Muscle of arm (tissue), 12 donors: ENCODE results near the gene SIGLEC11. TPM values are rescaled to one million over a fixed set of nuclear protein-coding genes. Genes with fewer than 3 reads are reported as not detected.

ENCODE experiments used
- DNase-seq: peaks from one replicate; pipeline ENCODE4 v3.0.0-alpha.2; 2013
- polyA plus RNA-seq, 12 donors: library from polyadenylated mRNA; unstranded; fragments of 120-200 nt; gene quantifications; one replicate each; pipeline ENCODE4 v1.2.1, GENCODE V29; 2013; ENCODE audit not compliant: insufficient read length in 12 of 12

The SIGLEC11 gene
- polyA plus RNA-seq, 12 donors: 0.48 to 5.5 (median 0.77) TPM; not detected in 1

- no peak for DNase-seq
These were observed 53.1 kb downstream of the SIGLEC11 start for GRCh38 chr19:49907745-49908446.

DNA sequence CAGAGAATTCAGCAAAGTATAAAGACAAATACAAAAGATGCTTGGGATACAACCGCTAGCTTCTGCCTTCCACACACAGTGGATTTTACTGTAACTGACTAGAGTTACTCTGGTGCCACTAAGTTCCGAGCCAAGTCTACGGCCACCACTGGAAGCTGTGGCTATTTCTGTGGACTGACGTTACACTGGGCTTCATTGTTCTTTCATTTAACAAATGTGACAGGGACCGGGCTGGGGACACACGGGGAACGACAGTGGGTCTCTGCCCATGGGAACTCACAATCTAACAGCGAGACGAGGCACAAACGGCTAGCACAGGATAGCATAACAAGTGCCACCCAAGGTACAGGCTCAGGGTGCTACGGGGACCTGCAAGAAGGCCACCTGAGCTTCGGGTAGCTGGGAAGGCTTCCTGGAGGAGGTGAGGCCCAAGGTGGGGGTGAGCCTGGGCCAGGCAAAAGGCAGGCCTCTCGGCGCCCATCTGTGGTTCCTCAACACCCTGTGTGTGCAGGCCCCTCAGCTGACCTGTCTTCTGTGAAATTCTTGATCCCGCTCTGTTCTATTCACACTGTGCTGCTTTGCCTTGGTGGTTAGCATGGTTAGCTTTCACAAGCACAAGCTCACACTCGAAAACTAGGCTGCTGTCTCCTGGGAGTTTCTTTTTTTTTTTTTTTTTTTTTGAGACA, 54.0 kb downstream of the SIGLEC11 start:
- no peak for DNase-seq

DNA sequence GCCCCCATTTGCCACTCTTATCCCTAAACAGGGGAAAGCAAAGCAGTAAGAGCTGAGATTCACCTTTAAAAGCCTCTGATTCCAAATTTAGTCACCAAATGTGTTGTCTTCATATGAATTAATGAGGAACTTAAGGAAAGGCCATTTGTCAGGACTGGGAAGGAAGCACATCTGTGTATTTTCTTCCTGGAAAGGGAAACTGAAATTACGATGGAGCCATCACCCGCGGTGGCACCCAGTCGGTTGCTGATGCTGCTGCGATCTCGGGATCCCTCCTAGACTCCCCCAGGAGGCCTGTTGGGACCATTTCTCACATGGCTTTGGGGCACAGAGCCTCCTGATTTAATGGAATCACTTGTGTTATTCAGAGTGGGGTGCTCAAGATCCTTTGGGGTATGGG, 56.8 kb downstream of the SIGLEC11 start:
- no peak for DNase-seq

Other genes starting within 250 kb of the SIGLEC11 start
- gene TSKS, start 197.9 kb downstream of the SIGLEC11 start, polyA plus RNA-seq: 1 to 10 TPM in 3 of 12 donors, under 1 TPM in 7, not detected in 2; 0.14 to 1.4 (median 0.50) TPM
- gene AP2A1, start 194.2 kb downstream of the SIGLEC11 start, polyA plus RNA-seq: 10 to 100 TPM in 11 of 12 donors, not detected in 1; 44.1 to 78.6 (median 47.9) TPM
- 10 to 100 TPM in 11 of 12 donors, not detected in 1; 11.8 to 41.9 (median 16.0) TPM for gene FUZ, start 147.9 kb downstream of the SIGLEC11 start, polyA plus RNA-seq
- 10 to 100 TPM in 11 of 12 donors, not detected in 1; 26.4 to 44.2 (median 29.5) TPM for gene MED25, start 142.9 kb downstream of the SIGLEC11 start, polyA plus RNA-seq
- 100 to 1,000 TPM in 11 of 12 donors, not detected in 1; 143 to 230 (median 174) TPM for gene PTOV1, start 110.0 kb downstream of the SIGLEC11 start, polyA plus RNA-seq
- 10 to 100 TPM in 11 of 12 donors, not detected in 1; 17.2 to 73.0 (median 28.5) TPM for gene PNKP, start 93.6 kb downstream of the SIGLEC11 start, polyA plus RNA-seq
- gene AKT1S1, start 83.8 kb downstream of the SIGLEC11 start, polyA plus RNA-seq: 100 to 1,000 TPM in 1 of 12 donors, 10 to 100 TPM in 11; 26.0 to 219 (median 30.8) TPM
- gene TBC1D17, start 83.5 kb downstream of the SIGLEC11 start, polyA plus RNA-seq: 10 to 100 TPM in 11 of 12 donors, not detected in 1; 25.8 to 44.9 (median 32.5) TPM
- gene IL4I1, start 64.3 kb downstream of the SIGLEC11 start, polyA plus RNA-seq: 1 to 10 TPM in 4 of 12 donors, under 1 TPM in 6, not detected in 2; 0.26 to 2.5 (median 0.94) TPM
- gene ATF5, start 32.0 kb downstream of the SIGLEC11 start, polyA plus RNA-seq: 10 to 100 TPM in 11 of 12 donors, not detected in 1; 13.1 to 40.2 (median 26.6) TPM
- gene NUP62, start 31.7 kb downstream of the SIGLEC11 start, polyA plus RNA-seq: 100 to 1,000 TPM in 1 of 12 donors, 10 to 100 TPM in 11; 43.9 to 530 (median 54.9) TPM
- 10 to 100 TPM in 11 of 12 donors, not detected in 1; 15.8 to 31.7 (median 19.8) TPM for gene VRK3, start 64.2 kb upstream of the SIGLEC11 start, polyA plus RNA-seq
- gene ZNF473, start 64.8 kb upstream of the SIGLEC11 start, polyA plus RNA-seq: 10 to 100 TPM in 2 of 12 donors, 1 to 10 TPM in 9, not detected in 1; 6.2 to 10.8 (median 8.3) TPM
- under 1 TPM in 1 of 12 donors, not detected in 11; 0.24 TPM for gene IZUMO2, start 202.1 kb upstream of the SIGLEC11 start, polyA plus RNA-seq
- gene MYH14, start 242.4 kb upstream of the SIGLEC11 start, polyA plus RNA-seq: 10 to 100 TPM in 11 of 12 donors, not detected in 1; 21.8 to 61.6 (median 34.1) TPM